ENCODE data around the gene FBXO30. TPM values are rescaled to one million over a fixed set of nuclear protein-coding genes. Genes with fewer than 3 reads are reported as not detected.

Gene FBXO30
- total RNA-seq, 4 donors from 2014 or later, result 4.0 to 7.1 (median 4.8) TPM

DNA sequence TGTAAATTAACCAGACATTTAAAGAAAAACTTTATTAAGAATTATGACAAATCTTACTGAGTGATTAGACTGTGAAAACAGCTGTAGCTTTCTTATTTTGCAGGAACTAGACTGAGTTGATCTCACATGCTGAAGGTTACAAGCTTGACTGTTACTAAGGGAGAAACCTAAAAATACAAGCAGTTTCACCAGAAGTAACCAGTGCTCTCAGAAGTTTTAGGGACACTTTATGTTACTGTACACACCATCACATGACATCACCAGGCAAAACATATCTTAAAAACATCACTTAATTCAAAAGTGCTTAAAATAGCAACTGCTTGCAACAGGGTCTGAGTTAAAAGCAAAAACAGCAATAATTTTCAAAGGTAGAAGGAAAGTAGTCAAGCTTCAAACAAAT lies 5.4 kb downstream of the FBXO30 start:
- TF ChIP-seq POLR2A (IDR thresholded peaks at IDR 0.05), result no peak
- TF ChIP-seq, protein P1, sequence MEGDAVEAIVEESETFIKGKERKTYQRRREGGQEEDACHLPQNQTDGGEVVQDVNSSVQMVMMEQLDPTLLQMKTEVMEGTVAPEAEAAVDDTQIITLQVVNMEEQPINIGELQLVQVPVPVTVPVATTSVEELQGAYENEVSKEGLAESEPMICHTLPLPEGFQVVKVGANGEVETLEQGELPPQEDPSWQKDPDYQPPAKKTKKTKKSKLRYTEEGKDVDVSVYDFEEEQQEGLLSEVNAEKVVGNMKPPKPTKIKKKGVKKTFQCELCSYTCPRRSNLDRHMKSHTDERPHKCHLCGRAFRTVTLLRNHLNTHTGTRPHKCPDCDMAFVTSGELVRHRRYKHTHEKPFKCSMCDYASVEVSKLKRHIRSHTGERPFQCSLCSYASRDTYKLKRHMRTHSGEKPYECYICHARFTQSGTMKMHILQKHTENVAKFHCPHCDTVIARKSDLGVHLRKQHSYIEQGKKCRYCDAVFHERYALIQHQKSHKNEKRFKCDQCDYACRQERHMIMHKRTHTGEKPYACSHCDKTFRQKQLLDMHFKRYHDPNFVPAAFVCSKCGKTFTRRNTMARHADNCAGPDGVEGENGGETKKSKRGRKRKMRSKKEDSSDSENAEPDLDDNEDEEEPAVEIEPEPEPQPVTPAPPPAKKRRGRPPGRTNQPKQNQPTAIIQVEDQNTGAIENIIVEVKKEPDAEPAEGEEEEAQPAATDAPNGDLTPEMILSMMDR (IDR thresholded peaks at IDR 0.05), result no peak
- H3K4me3 ChIP-seq (ENCODE audit: low read depth, poor library complexity, severe bottlenecking), result no peak overlapping the region
- intact Hi-C loops (cut with DNase I; ENCODE audit: low total_unique reads), result loop anchor here (10.0 kb wide), 1 partner anchor 64 kb away; no protein-coding TSS in a partner anchor
- no peak for DNase-seq (ENCODE audit: low spot score in 2 of 2)

- H3K4me3 ChIP-seq (ENCODE audit: low read depth, poor library complexity, severe bottlenecking), result no peak overlapping the region
- TF ChIP-seq POLR2A (IDR thresholded peaks at IDR 0.05), result no peak
- TF ChIP-seq, protein P1 (IDR thresholded peaks at IDR 0.05), result no peak
- 82 to 85% methylated on average over 2 of the region's 2 CpGs for WGBS, 2 donors
- DNase-seq (ENCODE audit: low spot score in 2 of 2), result no peak
- intact Hi-C loops (cut with DNase I; ENCODE audit: low total_unique reads), result loop anchor here (10.0 kb wide), 1 partner anchor 63 kb away; no protein-coding TSS in a partner anchor
These were observed 6.4 kb downstream of the FBXO30 start for GRCh38 chr6:145808239-145808638.

DNA sequence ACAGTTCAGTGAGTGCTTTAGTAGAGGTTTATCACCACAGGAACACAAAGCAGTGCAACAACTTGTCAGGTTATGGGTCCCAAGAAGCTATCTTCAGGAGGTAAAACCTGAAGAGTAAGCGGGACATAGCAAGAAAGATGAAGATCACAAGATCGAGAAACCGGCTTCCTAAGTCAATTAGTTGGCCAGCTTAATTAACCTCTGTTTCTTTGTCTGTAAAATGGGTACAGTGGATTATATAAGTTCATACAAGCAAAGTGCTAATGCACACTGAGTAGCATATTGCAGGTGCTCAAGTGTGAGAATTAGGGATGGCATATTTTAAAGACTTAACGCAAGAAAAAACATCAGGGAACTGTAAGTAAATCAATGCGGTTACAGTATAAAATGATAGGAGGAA lies 12.5 kb downstream of the FBXO30 start:
- intact Hi-C loops (cut with DNase I; ENCODE audit: low total_unique reads), result loop anchor here (10.0 kb wide), 1 partner anchor 57 kb away; no protein-coding TSS in a partner anchor
- no peak overlapping the region for H3K4me3 ChIP-seq (ENCODE audit: low read depth, poor library complexity, severe bottlenecking)
- 95 to 96% methylated on average over 5 of the region's 5 CpGs for WGBS, 2 donors
- no peak for TF ChIP-seq POLR2A (IDR thresholded peaks at IDR 0.05)
- TF ChIP-seq, protein P1 (IDR thresholded peaks at IDR 0.05), result no peak
- no peak for DNase-seq (ENCODE audit: low spot score in 2 of 2)

DNA sequence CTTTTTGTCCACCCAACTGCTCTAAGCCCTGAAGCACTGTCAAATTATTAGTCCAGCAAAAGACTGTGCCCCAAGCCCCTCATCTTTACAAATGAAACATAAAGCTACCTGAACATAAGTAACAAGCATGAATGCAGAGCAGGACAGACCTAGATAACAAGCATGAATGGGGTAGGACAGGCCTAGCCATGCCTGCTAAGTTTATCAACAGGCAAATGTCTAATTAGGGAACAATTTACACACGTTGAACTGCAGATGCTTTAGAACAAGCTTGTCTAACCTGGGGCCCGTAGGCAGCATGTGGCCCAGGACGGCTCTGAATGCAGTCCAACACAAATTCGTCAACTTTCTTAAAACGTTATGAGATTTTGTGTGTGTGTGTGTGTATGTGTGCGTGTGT lies 13.6 kb downstream of the FBXO30 start:
- no peak for TF ChIP-seq POLR2A (IDR thresholded peaks at IDR 0.05)
- TF ChIP-seq, protein P1 (IDR thresholded peaks at IDR 0.05), result no peak
- intact Hi-C loops (cut with DNase I; ENCODE audit: low total_unique reads), result loop anchor here (10.0 kb wide), 1 partner anchor 56 kb away; no protein-coding TSS in a partner anchor
- DNase-seq (ENCODE audit: low spot score in 2 of 2), result no peak
- 49 to 54% methylated on average over 6 of the region's 6 CpGs for WGBS, 2 donors
- H3K4me3 ChIP-seq (ENCODE audit: low read depth, poor library complexity, severe bottlenecking), result no peak overlapping the region

- intact Hi-C loops (cut with DNase I; ENCODE audit: low total_unique reads), result no loop called here
- TF ChIP-seq, protein P1 (IDR thresholded peaks at IDR 0.05), result no peak
- no peak overlapping the region for H3K4me3 ChIP-seq (ENCODE audit: low read depth, poor library complexity, severe bottlenecking)
- WGBS, 2 donors, result 60 to 71% methylated on average over 2 of the region's 2 CpGs
- DNase-seq (ENCODE audit: low spot score in 2 of 2), result no peak
These were observed 16.1 kb downstream of the FBXO30 start for GRCh38 chr6:145798530-145798929.

- TF ChIP-seq, protein P1 (IDR thresholded peaks at IDR 0.05), result no peak
- no peak for TF ChIP-seq POLR2A (IDR thresholded peaks at IDR 0.05)
- intact Hi-C loops (cut with DNase I; ENCODE audit: low total_unique reads), result no loop called here
- H3K4me3 ChIP-seq (ENCODE audit: low read depth, poor library complexity, severe bottlenecking), result no peak overlapping the region
- WGBS, 2 donors, result 77% methylated on average over 3 of the region's 3 CpGs
- DNase-seq (ENCODE audit: low spot score in 2 of 2), result no peak
These were observed 25.2 kb downstream of the FBXO30 start for GRCh38 chr6:145789443-145789842.

Data from lower leg skin (tissue), 4 donors.